HG02678 (cell line): ENCODE measurements around the gene IGF2BP3.
A peak's percentile ranks its signal among the peaks of the same experiment; 100 is the strongest.
"Not testable (repeated sequence)": the region's sequence is repeated elsewhere in the genome, so short reads cannot be mapped to it uniquely, and the experiment has no call there.

Source experiments
- ATAC-seq: cut with Tn5 transposase; IDR thresholded peaks from one replicate; pipeline ENCODE4 v1.9.1; 2021; ENCODE audit warnings: mild to moderate bottlenecking, moderate library complexity; ENCODE audit not compliant: unreplicated experiment

The IGF2BP3 gene

GRCh38 chr7:23470330-23471105, at the start of gene IGF2BP3:
IGF2BP3 (minus strand) TSS chr7:23470491; CDS start chr7:23470110, 381 bp downstream.
- no peak for ATAC-seq

- peak; percentile 58 for ATAC-seq
Measured at GRCh38 chr7:23514755-23515154, 44.5 kb upstream of the IGF2BP3 start.

GRCh38 chr7:23513746-23514145, 43.5 kb upstream of the IGF2BP3 start:
- not testable (repeated sequence) for ATAC-seq

GRCh38 chr7:23494009-23494408, 23.7 kb upstream of the IGF2BP3 start:
- no peak for ATAC-seq

- no peak for ATAC-seq
Measured at GRCh38 chr7:23491502-23491901, 21.2 kb upstream of the IGF2BP3 start.

- ATAC-seq = peak; percentile 84
Measured at GRCh38 chr7:23490357-23491135, 20.3 kb upstream of the IGF2BP3 start.

- ATAC-seq = not testable (repeated sequence)
Measured at GRCh38 chr7:23488714-23489113, 18.4 kb upstream of the IGF2BP3 start.

GRCh38 chr7:23487670-23488069, 17.4 kb upstream of the IGF2BP3 start:
- no peak for ATAC-seq

GRCh38 chr7:23486002-23486773, 15.9 kb upstream of the IGF2BP3 start:
- ATAC-seq = no peak

GRCh38 chr7:23482686-23483085, 12.4 kb upstream of the IGF2BP3 start:
- no peak for ATAC-seq

GRCh38 chr7:23477962-23478866, 7.9 kb upstream of the IGF2BP3 start:
- no peak for ATAC-seq

- ATAC-seq = no peak
Measured at GRCh38 chr7:23477157-23477499, 6.8 kb upstream of the IGF2BP3 start.

- ATAC-seq = no peak
Measured at GRCh38 chr7:23476286-23477156, 6.2 kb upstream of the IGF2BP3 start.

GRCh38 chr7:23475576-23475839, 5.2 kb upstream of the IGF2BP3 start:
- ATAC-seq = no peak

GRCh38 chr7:23474829-23475575, 4.7 kb upstream of the IGF2BP3 start:
- no peak for ATAC-seq

- peak; percentile 75 for ATAC-seq
Measured at GRCh38 chr7:23474094-23474828, 4.0 kb upstream of the IGF2BP3 start.

- ATAC-seq = peak; percentile 26
Measured at GRCh38 chr7:23473844-23474093, 3.5 kb upstream of the IGF2BP3 start.

GRCh38 chr7:23472956-23473843, 2.9 kb upstream of the IGF2BP3 start:
- ATAC-seq = no peak
